AG09309 (cell line): ENCODE results near the gene ARPP21.

Experiments used
- DNase-seq: peaks from one replicate; pipeline ENCODE4 v3.0.0-alpha.2; 2010; ENCODE audit warnings: low read depth
- H3K4me3 ChIP-seq: 2 replicates; pipeline ENCODE4 v1.5.1; 2011; ENCODE audit warnings: mild to moderate bottlenecking, low read depth, low read length, moderate library complexity; ENCODE audit not compliant: control insufficient read depth
- CTCF ChIP-seq: IDR thresholded peaks from 2 replicates; pipeline ENCODE4 v1.5.1; 2011; ENCODE audit warnings: mild to moderate bottlenecking, low read depth, low read length, inconsistent platforms; ENCODE audit not compliant: insufficient read depth, control insufficient read depth; ENCODE audit errors: missing control alignments

The ARPP21 gene

DNA sequence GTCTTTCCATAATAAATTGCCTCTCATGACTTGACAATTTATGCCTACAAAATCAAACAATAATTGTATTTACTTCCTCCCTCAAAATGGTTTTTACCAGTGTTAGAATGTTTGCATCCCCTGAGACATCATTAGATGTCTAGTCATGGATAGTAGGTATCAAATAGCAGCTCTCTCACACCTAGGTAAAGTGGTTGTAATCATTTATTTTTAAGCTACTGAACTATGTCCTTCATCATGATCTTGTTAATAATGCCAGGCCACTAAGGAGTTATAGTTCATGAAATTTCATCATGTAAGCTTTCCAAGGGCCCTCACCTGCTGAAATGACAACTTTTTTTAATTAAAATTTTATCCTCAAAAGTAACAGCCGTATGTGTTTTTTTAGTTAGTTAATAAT is 134.1 kb downstream of the ARPP21 start:
- no peak overlapping the region for H3K4me3 ChIP-seq
- no peak for DNase-seq
- no peak for TF ChIP-seq CTCF

GRCh38 chr3:35776346-35776745 is 137.0 kb downstream of the ARPP21 start:
- no peak for DNase-seq
- no peak for TF ChIP-seq CTCF
- H3K4me3 ChIP-seq, result no peak overlapping the region

DNA sequence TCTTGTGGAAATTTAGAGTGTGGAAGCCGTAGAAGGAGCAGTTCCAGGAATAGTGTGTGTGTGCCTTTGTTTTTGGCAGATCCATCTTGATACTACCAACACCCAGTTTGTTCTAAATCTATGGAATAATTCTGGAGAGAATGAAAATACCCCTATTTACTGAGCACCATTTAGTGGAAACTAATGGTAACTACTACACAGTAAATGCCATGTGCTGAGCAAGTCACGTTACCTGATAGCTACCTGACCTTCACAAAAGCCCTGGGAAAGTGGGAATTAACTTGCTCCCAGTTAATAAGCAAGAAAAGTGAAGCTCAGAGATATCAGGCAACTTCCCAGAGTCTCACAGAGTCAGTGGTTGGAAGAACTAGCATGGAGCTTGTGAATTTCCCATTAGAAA is 137.7 kb downstream of the ARPP21 start:
- no peak for TF ChIP-seq CTCF
- H3K4me3 ChIP-seq, result no peak overlapping the region
- no peak for DNase-seq

- TF ChIP-seq CTCF, result no peak
- H3K4me3 ChIP-seq, result no peak overlapping the region
- no peak for DNase-seq
Observed at GRCh38 chr3:35777563-35778554, 138.5 kb downstream of the ARPP21 start.

DNA sequence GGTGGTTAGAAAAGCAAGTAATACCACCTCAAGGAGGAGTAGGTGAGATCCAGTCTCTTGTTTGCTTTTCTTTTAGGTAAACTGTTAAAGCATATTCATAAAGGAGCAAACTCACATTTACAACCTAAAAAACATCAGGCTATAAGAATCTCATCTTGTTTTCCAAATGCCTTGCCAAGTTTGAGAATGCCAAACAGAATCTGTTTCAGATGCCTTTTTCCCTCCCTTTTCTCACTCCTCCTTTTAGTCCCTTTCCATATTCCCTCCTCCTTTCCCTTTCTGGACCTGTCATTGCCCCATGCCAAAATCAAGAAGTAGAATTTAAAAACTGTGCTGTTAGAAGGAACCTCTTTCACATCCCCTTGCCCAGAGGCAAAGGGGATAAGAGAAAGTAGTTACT is 140.3 kb downstream of the ARPP21 start:
- no peak overlapping the region for H3K4me3 ChIP-seq
- TF ChIP-seq CTCF, result no peak
- DNase-seq, result no peak

DNA sequence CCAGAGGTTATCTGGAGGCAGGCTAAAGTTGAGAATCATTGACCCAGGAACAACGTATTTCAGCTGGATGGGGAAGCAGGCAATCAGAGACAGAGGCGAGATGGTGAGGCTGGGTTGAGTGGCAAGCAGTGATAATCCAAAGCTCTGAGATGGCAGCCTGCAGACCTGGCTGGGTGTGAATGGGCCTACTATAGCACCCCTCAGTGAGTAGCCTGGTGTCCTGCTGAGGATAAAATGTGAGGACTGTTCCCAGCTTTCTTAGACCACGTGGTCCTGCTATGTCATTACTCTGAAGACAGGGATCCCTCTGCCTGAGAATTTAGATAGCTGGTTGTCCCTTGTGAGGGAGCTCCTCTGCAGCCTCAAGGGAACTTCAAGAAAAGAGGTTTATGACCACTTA is 141.5 kb downstream of the ARPP21 start:
- TF ChIP-seq CTCF, result no peak
- no peak for DNase-seq

GRCh38 chr3:35781558-35781957 is 142.2 kb downstream of the ARPP21 start:
- no peak for TF ChIP-seq CTCF
- no peak overlapping the region for H3K4me3 ChIP-seq

More for the DNA sequence above, 141.5 kb downstream of the ARPP21 start:
- no peak overlapping the region for H3K4me3 ChIP-seq

More at GRCh38 chr3:35781558-35781957, 142.2 kb downstream of the ARPP21 start:
- DNase-seq, result no peak
